GM12873 (cell line): ENCODE results near the gene ARAP3.

Experiments
- CTCF ChIP-seq: IDR thresholded peaks from 2 replicates; pipeline ENCODE4 v1.5.1; 2012; ENCODE audit warnings: low read depth, mild to moderate bottlenecking, moderate library complexity, low read length, control low read depth; ENCODE audit not compliant: insufficient read depth; ENCODE audit errors: missing control alignments

The ARAP3 gene

GRCh38 chr5:141655020-141655419, 27.0 kb downstream of the ARAP3 start:
- no peak for TF ChIP-seq CTCF

- no peak for TF ChIP-seq CTCF
Observed at GRCh38 chr5:141654298-141654697, 27.7 kb downstream of the ARAP3 start.

- no peak for TF ChIP-seq CTCF
Observed at GRCh38 chr5:141651728-141652105, 30.3 kb downstream of the ARAP3 start.

DNA sequence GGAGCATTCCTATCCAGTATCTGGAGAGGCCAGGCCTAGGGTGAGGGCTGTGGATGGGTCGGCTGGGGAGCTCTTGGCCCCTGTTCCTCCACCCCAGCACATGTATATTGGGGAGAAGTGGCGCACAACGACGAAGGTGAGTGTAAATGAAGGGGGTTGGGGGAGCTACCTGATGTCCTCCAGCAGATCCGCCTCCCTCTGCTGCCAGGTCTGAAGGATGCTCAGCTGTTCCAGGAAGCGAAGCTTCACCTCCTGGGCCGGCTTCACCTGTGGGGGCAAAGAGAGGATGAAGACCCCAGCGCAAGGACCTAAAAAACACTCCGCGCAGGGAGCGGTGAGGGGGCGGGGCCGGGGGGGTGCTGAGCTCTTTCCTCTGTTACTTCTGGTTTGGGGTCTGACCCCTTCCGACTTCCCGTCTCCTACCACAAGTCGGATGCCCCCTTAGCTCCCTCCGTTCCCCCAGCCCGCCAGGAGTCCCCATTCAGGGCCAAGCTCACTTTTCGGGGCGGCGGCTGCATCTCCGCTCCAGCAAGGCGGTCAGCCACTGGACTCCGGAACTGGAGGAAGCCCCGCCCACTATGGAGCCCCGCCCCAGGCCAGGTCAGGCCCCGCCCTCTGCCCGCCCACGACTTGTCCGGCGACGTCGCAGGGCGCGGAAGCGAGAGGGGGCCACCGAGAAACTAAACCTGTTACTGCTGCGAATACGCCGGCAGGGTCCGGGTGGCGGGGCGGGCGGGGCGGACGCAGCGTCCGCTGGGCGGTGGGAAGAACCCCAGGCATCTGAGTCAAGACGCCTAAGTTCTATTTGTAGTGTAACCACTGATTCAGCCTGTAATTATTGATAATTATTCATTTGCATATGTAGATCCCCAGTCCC, 30.9 kb downstream of the ARAP3 start, which contains the start of gene FCHSD1:
FCHSD1 (minus strand) TSS at position 568 of the 877 bp plus-strand sequence; CDS start at position 518, 50 bp downstream.
- no peak for TF ChIP-seq CTCF

DNA sequence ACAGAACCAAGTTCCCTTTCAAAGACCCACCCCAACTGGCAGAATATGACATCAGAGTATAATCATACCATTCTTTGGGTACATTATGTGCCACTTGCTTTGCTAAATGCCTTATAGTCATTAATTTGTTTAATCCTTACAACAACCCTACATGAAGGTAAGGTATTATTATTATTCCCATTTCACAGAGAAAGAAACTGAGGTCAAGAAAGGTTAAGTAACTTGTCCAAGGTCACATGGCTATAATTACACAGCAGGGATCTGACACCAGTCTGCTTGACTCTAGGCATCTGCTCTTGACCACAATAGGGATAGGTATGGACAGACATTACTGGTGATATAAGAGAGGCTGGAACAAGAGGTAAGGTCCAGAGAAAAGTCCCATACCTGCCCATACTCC, 32.1 kb downstream of the ARAP3 start:
- no peak for TF ChIP-seq CTCF

DNA sequence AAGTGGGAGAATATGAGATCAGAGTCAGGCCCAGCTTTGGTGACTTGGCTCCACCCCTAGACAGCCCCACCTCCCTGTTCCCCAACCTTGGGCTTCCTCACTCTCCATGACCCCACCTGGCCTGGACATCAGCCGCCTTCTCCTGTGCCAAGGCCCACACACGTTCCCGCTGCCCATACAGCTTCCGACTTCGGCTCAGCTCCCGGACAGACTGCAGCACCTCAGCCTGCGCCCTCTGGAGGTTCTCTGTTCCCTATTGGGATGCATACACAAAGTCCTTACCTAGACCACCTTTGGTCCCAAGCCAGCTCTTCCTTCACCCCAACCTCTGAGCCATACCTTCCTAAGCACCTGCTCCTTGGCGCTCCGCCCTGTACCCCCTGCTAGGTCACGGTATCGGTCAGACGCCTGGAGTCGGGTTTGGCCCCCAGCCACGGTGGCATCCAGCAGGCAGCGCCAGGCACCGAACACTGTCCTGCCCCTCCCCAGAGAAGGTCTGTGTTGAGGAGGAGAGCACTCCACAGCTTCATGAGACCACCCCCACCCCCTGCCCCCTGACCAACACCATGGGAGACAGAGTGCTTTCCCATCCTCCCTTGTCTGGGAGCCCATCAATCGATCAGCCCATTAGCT, 32.9 kb downstream of the ARAP3 start:
- TF ChIP-seq CTCF = no peak

GRCh38 chr5:141647851-141648250, 34.2 kb downstream of the ARAP3 start:
- TF ChIP-seq CTCF = no peak
